Measurements from ENCODE around the gene DEAF1.
"Not testable (repeated sequence)": the region's sequence is repeated elsewhere in the genome, so short reads cannot be mapped to it uniquely, and the experiment has no call there.

The DEAF1 gene

GRCh38 chr11:694563-695287, at the start of gene DEAF1:
Gene DEAF1 (minus strand): TSS chr11:695222. CDS start chr11:695047, 175 bp downstream.
- peak; percentile 96 to 98 for DNase-seq (ENCODE audit: low read depth in 2 of 2)

GRCh38 chr11:742571-743201, 47.7 kb upstream of the DEAF1 start:
- DNase-seq (ENCODE audit: low read depth in 2 of 2): no peak

GRCh38 chr11:742156-742546, 47.1 kb upstream of the DEAF1 start:
- DNase-seq (ENCODE audit: low read depth in 2 of 2): no peak

GRCh38 chr11:737899-738298, 42.9 kb upstream of the DEAF1 start:
- DNase-seq (ENCODE audit: low read depth in 2 of 2): not testable (repeated sequence)

- no peak for DNase-seq (ENCODE audit: low read depth in 2 of 2)
Observed at GRCh38 chr11:737366-737765, 42.3 kb upstream of the DEAF1 start.

GRCh38 chr11:734541-734940, 39.5 kb upstream of the DEAF1 start:
- DNase-seq (ENCODE audit: low read depth in 2 of 2): not testable (repeated sequence)

- DNase-seq (ENCODE audit: low read depth in 2 of 2): no peak
Observed at GRCh38 chr11:733072-733471, 38.0 kb upstream of the DEAF1 start.

- no peak for DNase-seq (ENCODE audit: low read depth in 2 of 2)
Observed at GRCh38 chr11:729492-730074, 34.6 kb upstream of the DEAF1 start.

GRCh38 chr11:728901-729491, 34.0 kb upstream of the DEAF1 start:
- no peak for DNase-seq (ENCODE audit: low read depth in 2 of 2)

- DNase-seq (ENCODE audit: low read depth in 2 of 2): peak; percentile 54 to 61
Observed at GRCh38 chr11:727859-728748, 33.1 kb upstream of the DEAF1 start.

- no peak for DNase-seq (ENCODE audit: low read depth in 2 of 2)
Observed at GRCh38 chr11:727281-727701, 32.3 kb upstream of the DEAF1 start.

- peak; percentile 27 to 28 for DNase-seq (ENCODE audit: low read depth in 2 of 2)
Observed at GRCh38 chr11:726278-727220, 31.5 kb upstream of the DEAF1 start.

- DNase-seq (ENCODE audit: low read depth in 2 of 2): no peak
Observed at GRCh38 chr11:725624-726202, 30.7 kb upstream of the DEAF1 start.

- no peak for DNase-seq (ENCODE audit: low read depth in 2 of 2)
Observed at GRCh38 chr11:724778-725386, 29.9 kb upstream of the DEAF1 start.

- DNase-seq (ENCODE audit: low read depth in 2 of 2): no peak
Observed at GRCh38 chr11:724049-724777, 29.2 kb upstream of the DEAF1 start.

- peak in 1 of 2 donors; percentile 24 for DNase-seq (ENCODE audit: low read depth in 2 of 2)
Observed at GRCh38 chr11:723120-723883, 28.3 kb upstream of the DEAF1 start.

- DNase-seq (ENCODE audit: low read depth in 2 of 2): no peak
Observed at GRCh38 chr11:722346-722811, 27.4 kb upstream of the DEAF1 start.

- no peak for DNase-seq (ENCODE audit: low read depth in 2 of 2)
Observed at GRCh38 chr11:721741-722345, 26.8 kb upstream of the DEAF1 start.

Measured in stimulated activated CD8-positive, alpha-beta memory T cell treated with anti-CD3 and anti-CD28 coated beads, Interleukin-15, amount 100 ng/mL, for 4 hours (primary cell).